Measurements from ENCODE around the gene FASN.
A peak's percentile ranks its signal among the peaks of the same experiment; 100 is the strongest.

The FASN gene

GRCh38 chr17:82101301-82101715, 3.3 kb upstream of the FASN start:
- DNase-seq, result no peak

- no peak for DNase-seq
Observed at GRCh38 chr17:82100502-82101298, 2.7 kb upstream of the FASN start.

GRCh38 chr17:82098939-82099763, 1.1 kb upstream of the FASN start:
- DNase-seq, result no peak

GRCh38 chr17:82097919-82098168, 192 bp downstream of the FASN start:
- no peak for DNase-seq

DNA sequence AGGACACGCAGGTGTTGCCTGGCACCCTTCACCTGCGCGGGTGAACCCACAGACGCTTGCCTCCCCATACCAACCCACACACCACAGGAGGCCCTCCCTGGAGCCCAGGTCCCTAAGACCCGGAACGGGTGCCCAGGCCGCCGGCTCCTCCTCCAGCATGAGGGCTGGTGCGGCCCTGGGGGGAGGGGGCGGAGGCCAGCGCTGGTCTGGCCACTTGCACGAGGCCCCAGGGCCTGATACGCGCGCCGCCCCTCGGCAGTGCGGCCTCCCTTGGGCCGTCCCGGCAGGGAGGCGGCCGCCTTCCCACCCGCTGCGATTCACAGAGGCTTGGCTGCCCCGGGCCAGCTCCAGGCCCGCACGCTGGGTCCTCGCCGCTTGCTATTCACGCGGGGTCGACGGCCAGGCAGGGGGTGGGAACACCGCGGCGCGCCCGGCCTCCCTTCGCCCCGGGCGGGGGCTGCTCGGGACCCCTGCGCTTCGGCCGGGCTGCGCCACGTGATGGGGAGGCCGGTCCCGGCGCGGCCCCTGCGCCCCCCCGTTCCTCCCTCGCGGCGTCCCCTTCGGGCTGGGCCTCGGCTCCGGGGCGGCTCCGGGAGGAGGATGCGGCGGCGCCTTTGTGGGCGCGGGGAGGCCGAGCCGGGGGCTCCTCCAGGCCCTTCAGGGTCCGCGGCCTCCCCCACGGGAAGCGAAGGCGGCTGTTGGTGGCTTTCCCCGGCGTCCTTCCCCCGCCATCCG, 685 bp downstream of the FASN start:
- no peak for DNase-seq

GRCh38 chr17:82096709-82097183, 1.3 kb downstream of the FASN start:
- DNase-seq, result no peak

DNA sequence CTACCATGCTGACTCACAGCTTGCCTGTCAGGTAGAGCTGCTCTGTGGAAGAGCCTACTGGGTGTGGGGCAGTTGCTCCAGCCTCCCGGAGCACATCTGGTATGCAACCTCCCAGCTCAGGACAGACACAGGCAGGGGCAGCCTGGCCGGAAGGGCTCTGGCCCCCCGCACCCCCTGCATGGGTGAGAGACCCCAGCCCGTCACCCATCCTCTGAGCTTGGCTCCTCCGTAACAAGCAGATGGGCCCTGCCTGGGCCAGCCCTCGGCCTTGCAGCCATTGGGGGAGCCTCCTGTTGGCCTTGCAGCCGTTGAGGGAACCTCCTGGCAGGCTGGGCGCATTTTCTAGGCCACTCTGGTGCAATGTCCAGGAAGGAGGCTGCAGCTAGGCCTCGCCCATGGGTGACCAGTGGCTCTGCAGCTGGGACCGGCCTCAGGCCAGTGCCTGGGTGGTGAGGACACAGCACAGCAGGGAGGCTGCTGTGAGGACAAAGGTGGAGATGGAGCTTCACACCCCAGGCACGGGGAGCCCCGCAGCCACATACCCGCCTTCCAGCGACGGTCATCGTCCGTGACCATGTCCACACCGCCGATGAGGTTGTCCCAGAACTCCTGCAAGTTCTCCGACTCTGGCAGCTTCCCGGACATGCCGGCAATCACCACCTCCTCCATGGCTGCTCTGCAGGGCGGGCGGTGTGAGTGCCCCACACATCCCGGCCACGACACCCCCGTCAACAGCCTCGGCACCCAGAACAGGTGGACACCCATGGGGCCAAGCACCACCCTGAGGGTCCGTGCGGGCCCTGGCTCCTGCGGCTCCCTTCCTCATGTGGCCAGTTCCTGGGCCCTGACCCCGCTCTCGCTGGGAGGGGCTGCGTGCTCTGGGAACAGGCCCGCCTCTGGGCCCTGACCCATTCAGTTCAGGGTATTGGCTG, 2.0 kb downstream of the FASN start:
- DNase-seq, result no peak

GRCh38 chr17:82094931-82095776, 2.9 kb downstream of the FASN start:
- no peak for DNase-seq

DNA sequence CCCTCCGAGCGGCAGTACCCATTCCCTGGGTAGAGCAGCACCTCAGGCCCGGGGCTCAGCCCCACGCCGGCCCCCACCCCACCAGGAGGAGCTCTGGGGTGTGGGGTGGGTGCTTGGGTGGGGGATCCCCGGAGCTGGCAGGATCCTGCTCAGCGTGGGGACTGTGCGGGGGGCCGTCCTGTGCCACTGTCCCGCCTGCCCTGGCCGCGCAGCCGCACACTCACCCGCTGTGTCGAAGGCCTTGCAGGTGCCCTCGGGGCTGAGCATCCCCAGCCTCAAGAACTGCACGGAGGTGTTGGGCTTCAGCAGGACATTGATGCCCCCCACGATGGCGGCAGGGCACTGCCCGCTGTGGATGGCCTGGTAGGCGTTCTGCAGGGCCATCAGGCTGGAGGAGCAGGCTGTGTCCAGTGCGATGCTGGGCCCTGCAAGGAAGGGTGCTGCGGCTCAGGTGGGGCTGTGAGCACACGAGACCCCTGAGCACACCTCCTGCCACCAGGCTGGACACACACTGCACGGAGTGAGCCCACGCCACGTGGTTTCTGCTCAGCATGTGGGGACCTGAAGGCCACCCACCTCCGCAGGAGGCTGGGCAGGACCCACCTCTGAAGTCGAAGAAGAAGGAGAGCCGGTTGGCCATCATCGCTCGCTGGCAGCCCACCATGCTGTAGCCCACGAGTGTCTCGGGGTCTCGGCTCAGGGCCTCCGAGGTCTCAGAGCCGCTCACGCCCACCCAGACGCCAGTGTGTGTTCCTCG, 4.9 kb downstream of the FASN start:
- DNase-seq, result no peak

GRCh38 chr17:82092628-82092994, 5.4 kb downstream of the FASN start:
- DNase-seq, result peak; percentile 30

- DNase-seq, result peak; percentile 40
Observed at GRCh38 chr17:82092094-82092586, 5.9 kb downstream of the FASN start.

DNA sequence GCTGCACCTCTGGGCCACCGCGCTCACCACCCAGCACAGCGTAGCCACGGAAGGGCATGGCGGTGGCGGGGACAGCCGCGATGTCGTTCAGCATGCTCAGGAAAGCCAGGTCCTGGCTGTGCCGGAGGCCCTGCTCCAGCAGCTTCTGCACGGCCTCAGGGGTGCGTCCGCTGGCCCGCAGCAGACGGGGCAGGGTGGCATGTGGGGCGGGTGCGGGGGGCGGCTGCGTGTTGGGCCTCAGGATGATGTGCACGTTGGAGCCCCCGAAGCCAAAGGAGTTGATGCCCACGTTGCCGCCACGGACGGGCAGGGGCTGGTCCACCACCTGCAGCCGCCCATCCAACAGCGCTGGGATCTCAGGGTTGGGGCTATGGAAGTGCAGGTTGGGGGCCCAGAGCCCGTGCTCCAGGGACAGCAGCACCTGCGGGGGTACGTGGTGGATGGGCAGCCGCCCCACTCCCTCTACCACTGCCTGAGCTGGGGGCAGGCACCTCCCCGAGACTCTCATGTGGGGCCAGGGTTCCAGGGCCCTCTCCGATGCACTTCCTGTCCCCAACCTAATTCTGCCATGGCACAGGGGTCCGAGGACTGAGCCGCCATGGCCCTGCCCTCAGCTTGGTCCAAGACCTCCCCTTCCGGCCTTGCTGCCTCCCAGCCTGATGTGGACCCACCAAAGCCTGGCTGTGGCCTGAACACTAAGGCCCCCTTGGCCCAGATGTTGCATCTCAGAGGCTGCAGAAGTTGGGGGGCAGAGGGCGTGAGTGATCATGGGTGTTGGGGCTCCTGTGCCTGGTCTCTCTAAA, 6.6 kb downstream of the FASN start:
- DNase-seq, result peak; percentile 36

DNA sequence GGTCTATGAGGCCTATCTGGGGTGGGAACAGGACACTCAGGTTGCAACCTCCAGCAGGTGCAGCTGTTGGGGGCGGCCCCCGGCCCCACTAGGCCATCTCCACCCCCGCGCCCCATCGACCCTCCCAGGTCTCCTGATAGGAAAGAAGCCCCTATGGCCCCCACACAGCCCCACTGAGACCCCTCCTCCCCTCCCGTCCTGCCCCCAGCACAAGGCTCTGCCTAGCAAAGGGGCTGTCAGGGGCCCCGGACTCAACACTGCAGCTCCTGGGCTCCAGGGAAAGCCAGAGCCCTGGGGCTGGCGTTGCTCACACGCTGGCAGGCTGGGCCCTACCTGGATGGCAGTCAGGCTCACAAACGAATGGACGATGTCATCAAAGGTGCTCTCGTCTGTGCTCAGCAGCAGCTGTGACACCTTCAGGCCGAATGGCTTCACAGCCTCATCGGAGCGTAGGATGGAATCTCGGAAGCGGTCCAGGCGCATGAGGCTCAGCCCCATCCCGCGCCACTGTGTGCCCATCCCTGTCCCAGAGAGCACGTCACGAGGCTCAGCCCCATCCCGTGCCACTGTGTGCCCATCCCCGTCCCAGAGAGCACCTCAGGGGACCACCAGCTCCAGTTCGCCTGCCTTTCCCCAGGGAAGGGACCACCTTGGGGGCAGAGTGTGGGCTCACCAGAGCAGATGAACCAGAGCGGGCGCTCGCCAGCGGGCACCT, 7.3 kb downstream of the FASN start:
- peak; percentile 18 for DNase-seq

GRCh38 chr17:82089723-82090548, 8.1 kb downstream of the FASN start:
- no peak for DNase-seq

DNA sequence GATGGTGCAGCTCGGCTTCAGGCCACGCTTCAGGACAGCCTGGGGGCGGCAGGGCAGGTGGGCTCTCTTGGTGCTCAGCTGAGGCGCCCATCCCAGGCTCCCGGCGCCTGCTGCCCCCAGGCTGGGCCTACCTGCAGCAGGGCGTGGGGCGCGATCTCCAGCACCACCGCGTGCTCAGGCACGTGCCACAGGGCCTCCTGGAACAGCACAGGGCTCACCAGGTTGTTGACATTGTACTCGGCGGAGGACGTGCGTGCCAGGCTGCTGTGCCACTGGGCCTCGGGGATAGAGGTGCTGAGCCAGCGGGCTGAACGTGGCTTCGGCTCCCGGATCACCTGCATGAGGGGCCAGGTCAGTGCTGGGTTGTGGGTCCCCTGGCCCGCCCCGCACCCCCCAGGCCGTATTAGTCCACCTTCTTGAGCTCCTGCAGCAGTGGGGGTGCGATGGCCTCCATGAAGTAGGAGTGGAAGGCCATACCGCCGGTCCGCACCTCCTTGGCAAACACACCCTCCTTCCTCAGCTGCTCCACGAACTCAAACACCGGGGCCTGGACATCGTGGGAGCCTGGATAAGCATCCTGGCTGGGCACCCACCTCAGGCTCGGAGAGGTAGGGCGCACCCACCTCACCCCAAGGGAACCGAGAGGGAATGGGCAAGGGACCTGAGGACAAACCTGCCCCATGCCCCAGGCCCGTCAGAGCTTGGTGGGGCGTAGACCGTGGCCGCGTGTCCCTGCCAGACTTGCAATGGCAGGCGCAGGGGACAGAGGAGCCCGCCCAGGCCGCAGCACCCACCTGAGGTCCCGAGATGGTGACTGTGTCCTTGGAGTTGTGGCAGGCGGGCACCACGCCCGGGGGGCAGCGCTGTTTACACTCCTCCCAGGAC, 9.0 kb downstream of the FASN start:
- no peak for DNase-seq

DNA sequence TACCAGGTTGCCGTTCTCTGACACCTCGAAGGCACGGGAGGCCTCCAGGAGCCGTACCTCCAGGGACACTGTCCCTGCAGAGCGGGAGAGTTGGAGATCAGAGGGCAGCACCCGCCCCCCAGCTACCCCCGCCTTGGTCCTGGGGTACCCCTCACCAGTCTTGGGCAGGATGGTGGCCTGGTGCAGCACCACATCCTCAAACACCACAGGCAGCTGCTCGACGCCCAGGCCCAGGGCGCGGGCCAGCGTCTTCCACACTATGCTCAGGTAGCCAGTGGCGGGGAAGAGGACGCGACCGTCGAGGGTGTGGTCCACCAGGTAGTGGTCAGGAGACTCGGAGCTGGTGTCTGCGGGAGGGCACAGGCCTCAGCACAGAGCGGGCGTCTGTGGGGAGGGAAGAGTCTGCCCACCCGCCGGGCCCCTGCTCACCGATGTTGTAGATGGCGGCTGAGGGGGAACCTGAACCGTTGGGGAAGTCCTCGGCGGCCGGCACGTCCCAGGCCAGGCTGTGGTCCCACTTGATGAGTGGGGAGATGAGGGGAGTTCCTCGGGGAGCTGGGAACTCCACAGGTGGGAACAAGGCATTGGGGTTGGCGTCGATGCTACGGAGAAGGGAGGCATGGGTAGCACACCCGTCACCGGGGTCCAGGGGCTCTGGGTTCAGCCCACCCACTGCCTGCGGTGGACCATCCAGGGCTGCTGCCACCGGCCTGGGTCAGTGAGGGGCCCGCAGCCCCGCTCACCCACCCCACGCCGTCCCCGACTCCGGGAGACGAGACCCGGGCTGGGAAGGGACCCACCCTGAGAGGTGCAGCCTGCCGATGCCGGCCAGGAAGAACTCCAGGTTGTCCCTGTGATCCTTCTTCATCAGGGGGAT, 9.8 kb downstream of the FASN start:
- DNase-seq, result no peak
